Epithelial cell of proximal tubule (primary cell): Measurements from ENCODE around the gene FOXO4. TPM values are rescaled to one million over a fixed set of nuclear protein-coding genes. Genes with fewer than 3 reads are reported as not detected.

Source experiments
- DNase-seq: peaks from one replicate; pipeline ENCODE4 v3.0.0-alpha.2; 2011; ENCODE audit warnings: low read depth
- H3K4me3 ChIP-seq: 2 replicates; pipeline ENCODE4 v1.5.1; 2011; ENCODE audit warnings: low read depth, mild to moderate bottlenecking, low read length
- total RNA-seq: library from RNA; depleted of rRNA; stranded (reverse); fragments of >200 nt; gene quantifications from 2 replicates; pipeline ENCODE4 v1.2.3, GENCODE V29; 2015
- TF ChIP-seq, protein P1 (sequence below): conservative IDR thresholded peaks from 2 replicates; pipeline ENCODE4 v1.5.1; 2012; ENCODE audit warnings: low read depth, mild to moderate bottlenecking, low read length

FOXO4 gene
- total RNA-seq, 1 donor from 2014 or later: 4.7 TPM

DNA sequence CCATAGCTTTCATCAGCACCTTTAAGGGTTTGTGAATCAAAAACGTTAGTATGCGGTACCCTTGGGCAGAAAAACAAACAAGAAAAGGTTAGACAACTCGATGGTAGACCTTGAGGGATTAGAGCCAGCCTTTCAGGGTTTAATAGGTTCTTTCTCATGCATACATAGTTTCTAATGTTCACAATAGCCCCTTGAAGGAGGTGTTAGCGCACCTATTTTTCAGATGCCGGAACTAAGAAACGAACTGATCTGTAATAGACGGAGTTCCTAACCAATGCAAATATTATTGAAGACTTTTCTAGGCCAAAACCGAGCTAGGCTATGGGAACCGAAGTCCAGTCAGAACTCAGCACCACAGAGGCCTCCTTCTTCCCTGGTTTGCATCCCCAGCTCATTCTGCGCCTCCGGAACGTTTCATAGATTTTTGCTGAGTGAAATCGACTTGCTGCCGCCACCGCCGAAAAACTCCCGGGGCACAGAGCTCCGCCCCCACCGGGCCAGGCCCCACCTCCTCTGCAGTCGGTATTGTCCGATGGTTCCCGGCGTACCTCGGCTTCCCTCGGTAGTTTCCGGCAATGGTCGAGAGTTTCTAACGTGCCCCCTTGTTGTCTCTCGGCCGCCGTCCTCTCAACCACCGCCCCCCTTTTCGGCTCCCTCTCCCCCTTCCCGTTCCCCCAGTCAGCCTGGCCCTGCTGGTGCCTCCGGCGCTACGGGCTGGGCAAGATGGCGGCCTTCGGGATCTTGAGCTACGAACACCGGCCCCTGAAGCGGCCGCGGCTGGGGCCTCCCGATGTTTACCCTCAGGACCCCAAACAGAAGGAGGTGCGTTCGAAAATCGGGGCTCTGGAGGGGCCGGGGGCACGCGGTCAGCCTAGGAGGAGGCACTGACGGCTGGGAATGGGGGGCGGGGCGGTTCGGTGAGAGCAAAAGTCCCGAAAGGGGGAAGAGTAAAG, 22.7 kb downstream of the FOXO4 start, which contains the start of gene MED12:
TSS of gene MED12 (plus strand) at position 565 of the 953 bp plus-strand sequence. CDS start at position 724, 159 bp downstream.
- peak within 1 kb of the TSS; percentile 70 for H3K4me3 ChIP-seq
- no peak for DNase-seq
- TF ChIP-seq, protein P1, sequence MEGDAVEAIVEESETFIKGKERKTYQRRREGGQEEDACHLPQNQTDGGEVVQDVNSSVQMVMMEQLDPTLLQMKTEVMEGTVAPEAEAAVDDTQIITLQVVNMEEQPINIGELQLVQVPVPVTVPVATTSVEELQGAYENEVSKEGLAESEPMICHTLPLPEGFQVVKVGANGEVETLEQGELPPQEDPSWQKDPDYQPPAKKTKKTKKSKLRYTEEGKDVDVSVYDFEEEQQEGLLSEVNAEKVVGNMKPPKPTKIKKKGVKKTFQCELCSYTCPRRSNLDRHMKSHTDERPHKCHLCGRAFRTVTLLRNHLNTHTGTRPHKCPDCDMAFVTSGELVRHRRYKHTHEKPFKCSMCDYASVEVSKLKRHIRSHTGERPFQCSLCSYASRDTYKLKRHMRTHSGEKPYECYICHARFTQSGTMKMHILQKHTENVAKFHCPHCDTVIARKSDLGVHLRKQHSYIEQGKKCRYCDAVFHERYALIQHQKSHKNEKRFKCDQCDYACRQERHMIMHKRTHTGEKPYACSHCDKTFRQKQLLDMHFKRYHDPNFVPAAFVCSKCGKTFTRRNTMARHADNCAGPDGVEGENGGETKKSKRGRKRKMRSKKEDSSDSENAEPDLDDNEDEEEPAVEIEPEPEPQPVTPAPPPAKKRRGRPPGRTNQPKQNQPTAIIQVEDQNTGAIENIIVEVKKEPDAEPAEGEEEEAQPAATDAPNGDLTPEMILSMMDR: no peak

DNA sequence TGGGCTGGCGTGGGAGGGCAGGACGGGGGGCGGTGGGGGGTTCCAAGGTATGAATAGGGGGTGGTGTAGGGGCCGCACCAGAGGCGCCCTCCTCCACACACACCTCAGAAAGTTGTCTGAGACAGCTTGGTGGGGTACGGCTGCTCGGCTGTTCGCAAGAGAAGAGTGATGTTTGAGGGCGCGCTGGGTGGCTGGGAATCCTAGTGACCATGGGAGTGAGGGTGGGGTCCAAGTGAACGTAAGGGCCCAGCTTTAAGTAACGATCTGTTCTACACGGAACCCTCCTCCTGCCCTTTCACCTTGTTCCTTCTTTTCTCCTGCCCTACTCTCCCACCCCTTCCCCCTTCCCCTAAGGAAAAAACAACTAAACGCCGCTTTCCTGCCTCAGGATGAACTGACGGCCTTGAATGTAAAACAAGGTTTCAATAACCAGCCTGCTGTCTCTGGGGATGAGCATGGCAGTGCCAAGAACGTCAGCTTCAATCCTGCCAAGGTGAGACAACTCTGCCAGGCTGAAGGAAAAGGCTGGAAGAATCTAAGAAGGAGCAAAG, 23.4 kb downstream of the FOXO4 start:
- no peak for DNase-seq
- H3K4me3 ChIP-seq: peak overlapping the region; percentile 70
- TF ChIP-seq, protein P1: no peak

DNA sequence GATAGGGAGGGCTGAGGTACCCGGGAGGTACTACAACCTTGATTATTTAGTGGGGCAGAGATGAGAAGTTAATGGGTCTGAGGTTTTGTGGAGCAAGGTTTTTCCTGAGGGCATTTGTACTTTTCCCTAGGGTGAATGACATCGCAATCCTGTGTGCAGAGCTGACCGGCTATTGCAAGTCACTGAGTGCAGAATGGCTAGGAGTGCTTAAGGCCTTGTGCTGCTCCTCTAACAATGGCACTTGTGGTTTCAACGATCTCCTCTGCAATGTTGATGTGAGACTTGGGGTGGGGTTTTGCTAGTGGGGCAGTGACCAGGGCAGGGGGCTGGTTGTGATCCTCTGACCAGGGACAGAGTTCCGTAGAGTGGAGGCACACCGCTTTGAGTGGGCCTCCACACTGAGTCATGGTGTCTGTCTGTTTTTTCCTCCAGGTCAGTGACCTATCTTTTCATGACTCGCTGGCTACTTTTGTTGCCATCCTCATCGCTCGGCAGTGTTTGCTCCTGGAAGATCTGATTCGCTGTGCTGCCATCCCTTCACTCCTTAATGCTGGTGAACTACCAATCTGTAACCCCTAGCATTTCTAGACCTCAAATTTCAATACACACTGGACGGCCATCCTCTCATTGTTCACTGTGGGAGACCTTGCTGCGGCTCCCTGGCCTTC, 32.6 kb downstream of the FOXO4 start:
- H3K4me3 ChIP-seq: no peak overlapping the region
- TF ChIP-seq, protein P1: no peak
- DNase-seq: no peak

DNA sequence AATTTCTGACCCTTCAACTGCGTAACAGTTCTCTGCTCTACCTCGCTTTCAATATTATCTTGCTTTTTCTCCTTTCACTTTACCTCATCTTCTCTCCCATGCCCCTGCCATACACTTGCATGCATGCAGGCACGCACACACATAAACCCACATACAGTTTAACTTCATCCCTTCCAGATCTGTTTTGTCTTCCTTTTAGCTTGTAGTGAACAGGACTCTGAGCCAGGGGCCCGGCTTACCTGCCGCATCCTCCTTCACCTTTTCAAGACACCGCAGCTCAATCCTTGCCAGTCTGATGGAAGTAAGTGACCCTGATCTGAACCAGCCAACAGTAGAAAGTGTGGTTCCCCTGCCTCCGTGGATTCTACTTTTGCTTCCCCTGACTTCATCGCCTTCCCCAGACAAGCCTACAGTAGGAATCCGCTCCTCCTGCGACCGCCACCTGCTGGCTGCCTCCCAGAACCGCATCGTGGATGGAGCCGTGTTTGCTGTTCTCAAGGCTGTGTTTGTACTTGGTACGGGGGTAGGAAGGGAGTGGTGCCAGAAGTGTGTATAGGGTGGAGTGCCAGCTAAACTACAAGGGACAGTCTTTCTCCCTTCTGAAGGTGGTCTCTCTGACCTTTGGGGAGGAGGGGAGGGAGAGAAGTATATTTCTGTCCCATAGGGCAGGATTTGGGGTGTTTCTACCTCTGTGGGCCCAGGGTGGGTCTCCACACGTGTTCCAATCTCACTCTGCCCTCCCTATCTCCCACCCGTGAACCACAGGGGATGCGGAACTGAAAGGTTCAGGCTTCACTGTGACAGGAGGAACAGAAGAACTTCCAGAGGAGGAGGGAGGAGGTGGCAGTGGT, 33.5 kb downstream of the FOXO4 start:
- DNase-seq: no peak

DNA sequence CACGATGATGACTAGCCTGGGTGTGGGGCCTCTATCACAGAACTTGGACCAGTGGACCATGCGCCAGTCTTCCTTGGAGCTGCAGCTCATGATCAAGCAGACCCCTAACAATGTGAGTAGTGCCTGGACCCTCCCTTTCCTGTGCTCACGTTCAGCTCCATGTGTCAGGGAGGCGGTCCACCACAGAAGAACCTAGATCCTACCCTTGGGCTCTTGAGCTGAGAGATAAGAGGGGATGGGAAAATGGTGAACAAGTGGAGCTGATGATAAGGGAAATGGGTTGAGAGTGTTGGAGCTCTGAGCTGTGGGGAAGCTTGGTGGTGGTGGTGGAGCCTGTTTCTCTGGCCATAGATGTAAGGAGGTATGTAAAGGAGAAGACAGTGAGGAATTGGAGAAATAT, 35.9 kb downstream of the FOXO4 start:
- no peak overlapping the region for H3K4me3 ChIP-seq
- no peak for DNase-seq
- TF ChIP-seq, protein P1: no peak

More for the DNA sequence above, 33.5 kb downstream of the FOXO4 start:
- no peak overlapping the region for H3K4me3 ChIP-seq
- TF ChIP-seq, protein P1: peak; percentile 75

DNA sequence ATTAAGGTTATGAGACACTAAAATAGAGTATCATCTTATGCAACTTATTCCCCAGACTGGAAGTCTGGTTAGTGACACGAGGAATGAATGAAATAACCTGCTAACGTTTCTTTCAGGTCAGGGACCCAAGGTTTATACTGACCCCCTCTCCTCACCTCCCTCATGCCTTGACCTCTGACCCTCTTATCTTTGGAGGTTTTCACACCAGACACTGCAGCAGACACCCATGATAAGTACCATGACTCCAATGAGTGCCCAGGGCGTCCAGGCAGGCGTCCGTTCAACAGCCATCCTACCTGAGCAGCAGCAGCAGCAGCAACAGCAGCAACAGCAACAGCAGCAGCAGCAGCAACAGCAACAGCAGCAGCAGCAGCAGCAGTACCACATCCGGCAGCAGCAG, 44.8 kb downstream of the FOXO4 start:
- TF ChIP-seq, protein P1: no peak
- no peak for DNase-seq
- no peak overlapping the region for H3K4me3 ChIP-seq
